Measurements from ENCODE around the gene SCPEP1. TPM values are rescaled to one million over a fixed set of nuclear protein-coding genes. Genes with fewer than 3 reads are reported as not detected.

SCPEP1 gene
- total RNA-seq, 2 experiments from 2014 or later, result 22.1 to 25.5 TPM

DNA sequence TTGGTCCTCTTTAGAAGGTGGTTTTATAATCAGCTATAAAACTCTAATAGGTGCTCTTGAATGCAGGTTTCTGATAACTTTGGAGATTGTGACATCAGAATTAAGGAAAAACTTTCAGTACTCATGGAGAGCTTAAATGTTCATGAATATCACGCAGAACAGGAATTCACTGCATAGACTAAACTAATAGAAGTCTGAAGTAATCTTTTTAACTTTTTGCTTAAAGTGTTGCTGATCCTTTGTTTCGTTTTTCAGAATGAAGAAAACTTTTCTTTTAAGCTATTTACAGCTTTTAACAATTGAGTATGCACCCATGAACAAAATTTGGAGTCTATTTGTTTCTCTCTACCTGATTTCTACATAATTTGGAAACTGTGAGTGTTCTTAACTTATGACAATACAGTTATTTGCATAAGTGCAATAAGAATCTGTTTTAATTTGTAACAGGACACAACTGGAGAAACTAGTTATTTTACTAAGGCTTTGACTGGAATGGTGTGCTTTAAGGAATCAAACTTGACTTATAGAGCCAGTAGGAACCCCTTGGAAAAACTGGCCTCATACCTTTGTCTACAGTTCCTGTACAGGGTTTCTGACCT, 47.1 kb upstream of the SCPEP1 start:
- Mint-ChIP-seq H3K9me3 (peaks cover 2% of the 10 kb centered on the region), H3K4me3 (no peak overlapping the region), H3K27ac (no peak overlapping the region), H3K4me1 (ENCODE audit: low read depth) (no peaks in the 10 kb centered on the region), H3K27me3 (no peaks in the 10 kb centered on the region), H3K36me3 (ENCODE audit: low read depth) (peaks cover 34% of the 10 kb centered on the region)
- H3K27ac ChIP-seq (ENCODE audit: low read depth in 1 of 2, low read length in 2 of 2), result no peak overlapping the region
- ATAC-seq (ENCODE audit: poor library complexity) (no peak), DNase-seq (no peak)
- H3K4me1 ChIP-seq (ENCODE audit: insufficient read depth, low read length), result no peaks in the 10 kb centered on the region
- ChIA-PET POLR2A (no interaction called here), CTCF (interaction anchor here (1.1 kb wide), 1 partner anchor 9 kb away, joined by 3 read pairs; no protein-coding TSS in a partner anchor)
- TF ChIP-seq CTCF (IDR thresholded peaks at IDR 0.05), result no peak
- peaks cover 0 to 4% of the 10 kb centered on the region in 2 experiments for H3K9me3 ChIP-seq (ENCODE audit: control insufficient read depth in 1 of 2, insufficient read depth in 1 of 2, low read length in 2 of 2)
- intact Hi-C loops (cut with DNase I, micrococcal nuclease), result no loop called here
- no peak overlapping the region for H3K4me3 ChIP-seq (ENCODE audit: low read length)
- H3K36me3 ChIP-seq (ENCODE audit: insufficient read depth, low read length), result peaks cover 2% of the 10 kb centered on the region
- no peaks in the 10 kb centered on the region for H3K27me3 ChIP-seq (ENCODE audit: control insufficient read depth in 1 of 2, insufficient read depth in 2 of 2, low read length in 2 of 2)

DNA sequence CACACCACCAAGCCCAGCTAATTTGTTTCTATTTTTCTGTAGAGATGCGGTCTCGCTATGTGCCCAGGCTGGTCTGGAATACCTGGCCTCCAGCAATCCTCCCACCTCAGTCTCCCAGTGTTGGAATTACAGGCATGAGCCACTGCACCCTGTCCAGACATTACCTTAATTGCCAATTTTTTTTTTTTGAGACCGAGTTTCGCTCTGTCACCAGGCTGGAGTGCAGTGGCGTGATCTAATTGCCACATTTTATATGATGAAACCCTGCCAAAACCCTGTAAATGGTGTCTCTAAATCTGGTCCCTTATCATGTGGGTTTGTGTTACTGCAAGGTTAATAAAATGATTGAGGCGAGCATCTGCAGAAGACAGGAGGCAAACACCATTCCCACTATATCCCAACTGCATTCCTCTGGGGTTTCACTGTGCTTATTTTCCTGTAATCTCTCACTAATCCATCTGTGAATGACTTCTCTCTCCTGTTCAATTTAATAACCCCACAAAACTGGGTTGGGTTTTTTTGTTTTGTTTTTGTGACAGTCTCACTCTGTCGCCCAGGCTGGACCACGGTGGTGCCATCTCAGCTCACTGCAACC, 44.7 kb upstream of the SCPEP1 start:
- Histone ChIP-seq H3K4me1 (ENCODE audit: insufficient read depth, low read length) (no peaks in the 10 kb centered on the region), H3K9me3 (ENCODE audit: control insufficient read depth in 1 of 2, insufficient read depth in 1 of 2, low read length in 2 of 2) (peaks cover 0 to 4% of the 10 kb centered on the region in 2 experiments), H3K27me3 (ENCODE audit: control insufficient read depth in 1 of 2, insufficient read depth in 2 of 2, low read length in 2 of 2) (no peaks in the 10 kb centered on the region), H3K36me3 (ENCODE audit: insufficient read depth, low read length) (peaks cover 22% of the 10 kb centered on the region), H3K4me3 (ENCODE audit: low read length) (no peak overlapping the region), H3K27ac (ENCODE audit: low read depth in 1 of 2, low read length in 2 of 2) (no peak overlapping the region)
- Mint-ChIP-seq H3K4me3 (no peak overlapping the region), H3K4me1 (ENCODE audit: low read depth) (no peaks in the 10 kb centered on the region), H3K36me3 (ENCODE audit: low read depth) (peaks cover 52% of the 10 kb centered on the region), H3K27me3 (no peaks in the 10 kb centered on the region), H3K27ac (no peak overlapping the region), H3K9me3 (peaks cover 2% of the 10 kb centered on the region)
- CTCF ChIA-PET, result no interaction called here
- POLR2A ChIA-PET, result no interaction called here
- intact Hi-C loops (cut with DNase I, micrococcal nuclease), result no loop called here
- ATAC-seq (ENCODE audit: poor library complexity) (no peak), DNase-seq (no peak)
- TF ChIP-seq CTCF (IDR thresholded peaks at IDR 0.05), result no peak

GRCh38 chr17:56933868-56934267, 44.1 kb upstream of the SCPEP1 start:
- CTCF ChIA-PET, result no interaction called here
- H3K36me3 Mint-ChIP-seq (ENCODE audit: low read depth), result peaks cover 58% of the 10 kb centered on the region

More at GRCh38 chr17:56933868-56934267, 44.1 kb upstream of the SCPEP1 start:
- Histone ChIP-seq H3K4me1 (ENCODE audit: insufficient read depth, low read length) (no peaks in the 10 kb centered on the region), H3K27me3 (ENCODE audit: control insufficient read depth in 1 of 2, insufficient read depth in 2 of 2, low read length in 2 of 2) (no peaks in the 10 kb centered on the region), H3K4me3 (ENCODE audit: low read length) (no peak overlapping the region), H3K36me3 (ENCODE audit: insufficient read depth, low read length) (peaks cover 26% of the 10 kb centered on the region), H3K9me3 (ENCODE audit: control insufficient read depth in 1 of 2, insufficient read depth in 1 of 2, low read length in 2 of 2) (peaks cover 0 to 3% of the 10 kb centered on the region in 2 experiments), H3K27ac (ENCODE audit: low read depth in 1 of 2, low read length in 2 of 2) (no peak overlapping the region)
- ATAC-seq (ENCODE audit: poor library complexity) (no peak), DNase-seq (no peak)
- TF ChIP-seq CTCF (IDR thresholded peaks at IDR 0.05), result no peak
- Mint-ChIP-seq H3K4me1 (ENCODE audit: low read depth) (no peaks in the 10 kb centered on the region), H3K27ac (no peak overlapping the region), H3K9me3 (peaks cover 2% of the 10 kb centered on the region), H3K4me3 (no peak overlapping the region), H3K27me3 (no peaks in the 10 kb centered on the region)
- intact Hi-C loops (cut with DNase I, micrococcal nuclease), result no loop called here
- POLR2A ChIA-PET, result no interaction called here
